Measurements from ENCODE around the gene TBCEL. TPM values are rescaled to one million over a fixed set of nuclear protein-coding genes. Genes with fewer than 3 reads are reported as not detected.

TBCEL gene
- total RNA-seq, 1 experiment from 2014 or later = 23.2 TPM

GRCh38 chr11:120988603-120989002 lies 35.3 kb upstream of the TBCEL start:
- ChIA-PET CTCF (no interaction called here), POLR2A (interaction anchor here (0.7 kb wide), 1 partner anchor 253 kb away, joined by 3 read pairs; no protein-coding TSS in a partner anchor)
- BruUV-seq (replicated peaks) = no TSS peak
- no peak overlapping the region for H3K27ac ChIP-seq (ENCODE audit: low read length)
- H3K9me3 ChIP-seq (ENCODE audit: control insufficient read depth, insufficient read depth, low read depth, low read length) = no peaks in the 10 kb centered on the region
- no peak for DNase-seq (ENCODE audit: low read depth, low spot score)
- H3K27me3 ChIP-seq (ENCODE audit: control insufficient read depth, insufficient read depth, low read length) = peaks cover 39% of the 10 kb centered on the region
- H3K36me3 ChIP-seq (ENCODE audit: control insufficient read depth, insufficient read depth, low read length) = no peaks in the 10 kb centered on the region
- no peak overlapping the region for H3K4me3 ChIP-seq (ENCODE audit: low read depth in 2 of 2, low read length in 2 of 2)
- no peak for ATAC-seq
- intact Hi-C loops (cut with micrococcal nuclease; ENCODE audit: unreplicated experiment) (no loop called here), in situ Hi-C loops (cut with HindIII; ENCODE audit: low pct_unique_long_range_greater_than_20kb, low sequenced_read_pairs) (no loop called here)
- no peak for TF ChIP-seq TCF7L2 (IDR thresholded peaks at IDR 0.05; ENCODE audit: low read depth, low read length)
- no peaks in the 10 kb centered on the region for H3K4me1 ChIP-seq (ENCODE audit: control insufficient read depth, insufficient read depth, low read length)

- no peak for ATAC-seq
- no peak for DNase-seq (ENCODE audit: low read depth, low spot score)
- in situ Hi-C loops (cut with HindIII; ENCODE audit: low pct_unique_long_range_greater_than_20kb, low sequenced_read_pairs) = no loop called here
- intact Hi-C loops (cut with micrococcal nuclease; ENCODE audit: unreplicated experiment) = no loop called here
- H3K27me3 ChIP-seq (ENCODE audit: control insufficient read depth, insufficient read depth, low read length) = peaks cover 43% of the 10 kb centered on the region
- CTCF ChIA-PET = no interaction called here
- no peaks in the 10 kb centered on the region for H3K36me3 ChIP-seq (ENCODE audit: control insufficient read depth, insufficient read depth, low read length)
- TF ChIP-seq CTCF (IDR thresholded peaks at IDR 0.05) = no peak
- TF ChIP-seq TCF7L2 (IDR thresholded peaks at IDR 0.05; ENCODE audit: low read depth, low read length) = no peak
- TF ChIP-seq POLR2AphosphoS5 (IDR thresholded peaks at IDR 0.05; ENCODE audit: low read depth, low read length) = no peak
- no peak for TF ChIP-seq REST (IDR thresholded peaks at IDR 0.05; ENCODE audit: insufficient read depth in 1 of 2, low read depth in 2 of 2, low read length in 1 of 2)
- no peak for TF ChIP-seq SIN3A (IDR thresholded peaks at IDR 0.05; ENCODE audit: borderline replicate concordance, insufficient read depth, low read depth, low read length)
- POLR2A ChIA-PET = no interaction called here
- no peak overlapping the region for H3K27ac ChIP-seq (ENCODE audit: low read length)
- BruUV-seq (replicated peaks) = no TSS peak
- H3K4me3 ChIP-seq (ENCODE audit: low read depth in 2 of 2, low read length in 2 of 2) = no peak overlapping the region
- H3K9me3 ChIP-seq (ENCODE audit: control insufficient read depth, insufficient read depth, low read depth, low read length) = no peaks in the 10 kb centered on the region
- no peaks in the 10 kb centered on the region for H3K4me1 ChIP-seq (ENCODE audit: control insufficient read depth, insufficient read depth, low read length)
Measured at GRCh38 chr11:120991830-120992686, 31.8 kb upstream of the TBCEL start.

Data from Panc1 (cell line).